Kidney capillary endothelial cell (primary cell): Measurements from ENCODE around the gene GRK5.
"Not testable (repeated sequence)": the region's sequence is repeated elsewhere in the genome, so short reads cannot be mapped to it uniquely, and the experiment has no call there.

ENCODE experiments used
- DNase-seq: peaks from one replicate; pipeline ENCODE4 v3.0.0-alpha.2; 2018; ENCODE audit warnings: low spot score

The GRK5 gene

DNA sequence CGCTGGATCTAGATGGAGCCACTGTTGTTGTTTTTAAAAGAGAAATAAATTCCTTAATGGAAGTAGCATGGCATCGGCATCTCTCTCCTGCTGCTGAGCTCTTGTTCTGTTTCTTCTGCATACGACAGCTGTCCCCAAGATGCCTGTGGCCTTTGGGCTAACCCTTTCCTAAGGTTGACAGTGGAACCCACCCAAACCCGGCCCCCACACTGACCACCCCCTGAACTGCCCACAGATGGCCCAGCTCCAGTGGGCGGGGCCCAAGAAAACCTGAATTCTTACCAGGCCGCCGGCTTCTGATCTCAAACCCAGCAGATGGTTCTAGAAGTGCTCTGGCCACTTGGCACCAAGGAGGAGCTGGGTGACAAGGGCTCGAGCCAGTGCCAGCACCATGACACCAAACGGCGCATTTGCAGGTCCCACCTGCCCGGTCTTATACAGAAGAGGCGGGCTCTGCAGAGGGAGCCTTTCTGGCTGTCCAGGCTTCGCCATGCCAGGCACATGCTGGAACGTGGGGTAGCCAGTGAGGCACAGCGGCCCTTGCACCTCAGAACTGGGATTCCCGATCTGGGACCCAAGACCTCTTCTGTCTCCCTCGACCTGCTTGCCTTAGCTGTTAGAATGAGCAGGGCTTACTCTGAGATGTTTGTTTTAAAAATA, 252.4 kb downstream of the GRK5 start:
- no peak for DNase-seq

DNA sequence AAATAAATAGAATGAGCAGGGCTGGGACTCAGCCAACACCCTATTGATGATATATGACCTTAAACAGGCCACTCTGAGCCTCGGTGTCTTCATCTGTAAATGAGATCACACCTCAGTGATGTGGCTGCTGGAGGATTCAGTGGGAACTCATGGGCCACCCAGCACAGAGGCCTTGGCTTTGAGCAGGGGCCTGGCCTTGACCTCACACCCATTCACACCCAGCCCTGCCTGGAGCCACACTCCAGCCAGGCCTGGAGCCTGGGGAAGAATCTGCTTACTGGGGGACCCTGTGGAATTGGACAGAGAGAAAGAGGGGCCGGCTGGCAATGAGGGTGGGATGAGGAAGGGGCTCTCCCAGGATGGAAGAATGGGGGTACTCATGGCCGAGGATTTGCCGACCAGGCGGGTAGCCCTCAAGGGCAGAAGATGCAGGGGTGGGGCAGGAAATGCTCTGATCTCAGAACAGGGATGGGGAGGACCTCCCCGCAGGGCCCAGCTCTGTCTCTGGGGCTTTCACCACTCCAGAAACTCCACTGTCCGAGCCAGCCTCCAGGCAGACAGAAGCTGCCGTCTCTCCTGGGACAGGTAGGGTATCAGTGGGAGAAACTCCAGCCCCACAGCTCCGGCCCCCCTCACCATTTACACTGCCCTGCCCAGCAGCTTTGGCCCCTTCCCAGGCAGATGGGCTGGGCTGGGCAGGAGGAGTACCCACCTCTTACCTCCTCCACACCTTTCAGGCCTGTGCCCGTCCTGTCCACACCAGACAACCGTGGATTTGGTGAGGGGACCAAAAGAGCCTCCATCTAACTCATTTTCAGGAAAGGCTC, 253.2 kb downstream of the GRK5 start:
- DNase-seq, result no peak

DNA sequence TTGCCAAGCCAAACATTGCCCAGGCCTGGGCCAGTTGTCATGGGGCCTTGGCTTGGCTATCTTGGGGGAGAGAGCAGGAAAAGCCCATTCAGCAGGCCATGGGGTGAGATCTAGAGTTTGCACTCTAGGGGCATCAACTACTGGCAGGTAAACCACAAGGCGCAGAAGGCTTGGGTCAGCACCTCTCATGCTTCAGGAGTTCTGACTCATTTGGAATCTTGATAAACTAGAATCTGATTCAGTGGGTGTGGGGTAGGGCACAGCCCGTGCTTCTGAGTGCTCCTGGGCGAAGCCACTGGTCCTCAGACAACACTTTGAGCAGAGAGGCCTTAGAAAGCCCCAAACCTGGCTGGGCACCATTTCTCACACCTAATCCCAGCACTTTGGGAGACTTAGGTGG, 254.0 kb downstream of the GRK5 start:
- no peak for DNase-seq

DNA sequence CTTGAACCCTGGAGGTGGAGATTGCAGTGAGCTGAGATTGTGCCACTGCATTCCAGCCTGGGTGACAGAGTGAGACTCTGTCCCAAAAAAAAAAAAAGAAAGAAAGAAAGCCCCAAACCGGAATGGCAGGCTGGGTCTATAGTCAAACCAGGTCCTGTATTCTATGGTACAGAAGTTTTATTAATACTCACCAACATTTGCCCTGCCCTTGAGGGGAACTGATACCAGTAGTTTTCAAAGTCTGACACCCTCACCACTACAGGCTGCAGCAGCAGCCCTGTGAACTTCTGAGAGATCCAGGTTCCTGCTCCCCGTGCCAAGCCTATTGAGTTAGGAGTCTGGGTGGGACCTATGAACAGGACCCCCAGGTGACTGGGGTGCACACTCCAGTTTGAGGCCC, 254.6 kb downstream of the GRK5 start:
- no peak for DNase-seq

DNA sequence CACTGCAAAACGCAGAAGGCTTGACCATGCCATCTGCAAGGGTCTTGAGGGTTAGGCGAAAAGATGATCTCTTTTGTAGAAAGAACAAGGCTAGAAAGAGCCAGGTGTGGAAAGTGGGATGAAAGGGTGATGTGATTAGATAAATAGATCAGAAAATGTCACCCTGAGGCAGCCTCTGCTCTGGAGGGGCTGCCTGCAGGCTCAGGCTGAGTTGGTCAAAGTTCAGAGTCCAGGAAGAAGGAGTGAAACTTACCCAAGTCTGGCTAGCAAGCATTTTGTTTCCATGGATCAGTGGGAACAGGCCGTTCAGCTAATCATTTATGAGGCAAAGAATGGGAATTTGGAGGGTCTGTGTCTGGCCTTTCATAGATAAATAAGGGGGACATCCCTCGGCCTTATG, 255.4 kb downstream of the GRK5 start:
- no peak for DNase-seq

DNA sequence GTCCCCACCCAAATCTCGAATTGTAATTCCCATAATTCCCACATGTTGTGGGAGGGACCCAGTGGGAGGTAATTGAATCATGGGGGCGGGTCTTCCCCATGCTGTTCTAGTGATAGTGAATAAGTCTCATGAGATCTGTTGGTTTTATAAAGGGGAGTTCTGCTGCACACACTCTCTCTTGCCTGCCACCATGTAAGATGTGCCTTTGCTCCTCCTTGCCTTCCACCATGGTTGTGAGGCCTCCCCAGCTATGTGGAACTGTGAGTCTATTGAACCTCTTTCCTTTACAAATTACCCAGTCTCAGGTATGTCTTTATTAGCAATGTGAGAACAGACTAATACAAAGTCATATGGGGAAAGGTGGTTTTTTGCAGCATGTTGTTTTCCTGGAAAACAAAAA, 255.8 kb downstream of the GRK5 start:
- not testable (repeated sequence) for DNase-seq

DNA sequence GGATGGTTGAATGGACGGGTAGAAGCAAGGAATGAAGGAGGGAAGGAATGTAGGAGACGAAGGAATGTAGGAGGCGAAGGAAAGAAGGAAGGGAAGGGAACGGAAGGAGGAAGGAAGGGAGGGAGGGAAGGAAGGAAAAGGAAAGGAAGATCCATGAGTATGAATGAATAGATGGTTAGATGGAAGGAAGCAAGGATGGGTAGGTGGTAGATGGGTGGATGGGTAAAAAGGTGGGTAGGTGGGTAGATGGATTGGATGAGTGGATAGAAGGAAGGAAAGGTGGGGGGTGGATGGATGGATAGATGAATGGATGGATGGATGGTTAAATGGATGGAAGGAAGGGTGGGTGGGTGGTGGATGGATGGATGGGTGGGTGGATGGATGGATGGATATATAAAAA, 257.7 kb downstream of the GRK5 start:
- no peak for DNase-seq

DNA sequence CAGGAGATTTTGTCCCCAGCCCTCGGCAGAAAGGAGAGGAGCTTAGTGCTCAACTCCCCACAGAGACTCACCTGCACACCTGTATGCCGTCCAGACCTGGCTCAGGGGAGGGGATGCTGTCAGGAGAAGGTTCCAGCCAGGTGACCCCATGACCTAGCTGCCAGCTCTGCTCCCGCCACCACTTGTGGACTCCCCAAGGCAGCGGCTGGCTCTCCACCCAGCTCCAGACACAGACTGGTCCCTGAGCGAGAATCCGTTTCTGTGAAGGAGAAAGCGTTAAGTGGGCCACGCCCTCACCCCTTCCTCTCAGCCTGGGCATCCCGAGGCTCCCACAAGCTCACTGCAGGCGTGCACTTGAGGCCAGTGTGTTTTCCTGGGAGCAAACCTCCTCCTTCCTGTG, 258.7 kb downstream of the GRK5 start:
- no peak for DNase-seq

DNA sequence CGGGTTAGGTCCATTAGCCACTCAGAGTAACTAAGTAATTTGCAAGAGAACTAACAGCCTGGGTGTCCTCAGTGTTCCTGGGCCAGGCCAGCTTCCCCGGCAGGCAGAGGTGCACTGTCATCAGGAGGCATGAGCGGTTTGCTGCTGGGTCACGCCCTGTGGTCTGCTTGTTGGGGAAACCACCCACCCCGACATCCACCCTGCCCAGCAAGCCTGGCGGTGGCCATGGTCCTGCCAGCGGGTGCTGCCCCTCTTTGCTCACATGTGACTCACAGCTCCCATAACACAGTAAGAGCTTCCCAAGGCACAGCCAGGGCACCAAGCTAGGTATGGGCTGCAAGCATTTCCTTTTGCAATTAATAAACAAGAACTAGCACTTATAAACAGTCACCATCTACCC, 259.3 kb downstream of the GRK5 start:
- no peak for DNase-seq

DNA sequence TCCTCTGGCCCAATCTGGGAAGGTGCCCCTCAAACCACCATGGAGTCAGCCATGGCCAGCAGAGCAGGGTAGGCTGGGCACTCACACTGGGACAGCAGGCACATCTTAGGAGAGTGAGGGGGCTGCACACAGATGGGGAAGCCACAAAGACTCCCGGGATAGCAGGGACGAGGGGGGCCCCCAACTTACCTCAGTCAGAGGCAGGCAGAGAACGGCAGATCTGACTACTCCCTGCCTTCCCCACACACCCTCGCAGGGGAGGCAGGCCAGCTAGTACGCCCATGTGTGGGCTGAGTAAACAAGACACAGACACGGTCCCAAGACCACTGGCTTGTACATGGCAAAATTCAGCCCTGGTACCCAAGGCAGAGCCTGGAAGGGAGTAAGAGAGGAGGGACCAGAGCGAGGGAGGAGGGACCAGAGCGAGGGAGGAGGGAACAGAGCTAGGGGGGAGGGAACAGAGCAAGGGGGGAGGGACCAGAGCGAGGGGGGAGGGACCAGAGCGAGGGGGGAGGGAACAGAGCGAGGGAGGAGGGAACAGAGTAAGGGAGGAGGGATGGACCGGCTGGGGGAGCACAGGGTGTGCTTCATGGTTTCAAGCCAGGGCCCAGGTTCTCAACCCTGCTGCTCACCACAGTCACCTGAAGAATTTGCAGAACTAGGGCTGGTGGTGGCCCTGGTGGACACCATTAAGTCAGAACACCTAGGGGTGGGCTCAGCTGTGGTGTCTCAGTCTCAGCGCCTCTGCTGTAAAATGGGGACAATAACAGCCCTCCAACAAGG, 261.4 kb downstream of the GRK5 start:
- DNase-seq, result no peak

DNA sequence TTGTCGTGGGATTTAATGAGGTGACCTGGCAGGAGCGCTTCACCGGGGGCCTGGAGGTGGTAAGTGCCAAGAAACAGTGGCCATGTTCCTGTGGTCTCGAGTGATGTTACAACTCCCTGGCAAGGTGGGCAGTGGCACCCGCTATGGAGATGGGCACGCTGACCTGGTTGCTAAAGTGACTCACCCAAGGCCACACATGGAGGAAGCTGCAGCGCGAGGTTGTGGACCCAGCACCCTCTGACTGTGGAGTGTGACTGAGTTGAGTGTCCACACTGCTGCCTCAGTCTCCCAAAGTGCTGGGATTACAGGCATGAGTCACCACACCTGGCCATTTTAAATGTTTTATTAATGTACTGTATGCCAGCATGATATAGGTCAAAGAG, 261.9 kb downstream of the GRK5 start:
- no peak for DNase-seq

DNA sequence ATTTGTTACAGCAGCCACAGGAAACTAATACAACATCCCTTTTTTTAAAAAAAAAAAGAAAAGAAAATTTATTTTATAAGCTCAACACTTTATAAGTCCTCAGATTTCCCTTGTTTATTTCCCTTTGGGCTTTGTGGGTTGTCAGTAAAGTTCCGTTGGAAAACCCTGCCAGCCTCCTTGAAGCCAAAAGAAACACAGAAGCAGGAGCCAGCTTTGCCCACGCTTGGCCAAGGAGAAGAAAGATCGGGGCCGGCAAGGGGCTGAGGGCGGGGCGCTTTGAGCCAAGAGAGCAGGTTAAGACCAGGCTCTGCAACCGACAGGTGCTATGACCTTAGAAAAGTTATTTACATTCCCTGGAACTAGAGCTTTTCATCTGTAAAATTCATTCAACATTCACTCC, 262.5 kb downstream of the GRK5 start:
- no peak for DNase-seq

DNA sequence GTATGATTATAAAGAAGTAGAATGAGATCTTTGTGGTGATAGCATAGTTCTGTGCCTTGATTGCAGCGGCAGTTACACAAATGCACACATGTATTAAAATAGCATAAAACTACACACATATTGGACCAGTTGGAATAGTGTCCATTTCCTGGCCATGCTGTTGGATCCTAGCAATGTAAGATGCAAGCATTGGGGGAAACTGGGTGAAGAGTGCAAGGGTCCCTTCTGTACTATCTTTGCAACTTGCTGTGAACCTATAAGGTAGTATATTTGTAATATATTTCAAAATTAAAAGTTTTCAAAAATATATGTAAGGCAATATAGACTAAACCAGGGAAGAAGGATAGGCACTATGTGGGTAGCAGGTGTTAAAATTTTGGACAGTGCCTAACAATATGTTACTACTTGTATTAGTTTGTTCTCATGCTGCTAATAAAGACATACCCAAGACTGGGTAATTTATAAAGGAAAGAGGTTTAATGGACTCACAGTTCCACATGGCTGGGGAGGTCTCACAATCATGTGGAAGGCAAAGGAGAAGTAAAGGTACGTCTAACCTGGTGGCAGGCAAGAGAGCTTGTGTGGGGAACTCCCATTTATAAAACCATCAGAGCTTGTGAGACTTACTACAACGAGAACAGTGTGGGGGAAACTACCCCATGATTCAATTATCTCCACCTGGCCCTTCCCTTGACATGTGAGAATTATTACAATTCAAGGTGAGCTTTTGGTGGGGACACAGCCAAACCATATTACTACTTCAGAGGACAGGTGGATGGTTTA, 263.7 kb downstream of the GRK5 start:
- DNase-seq, result no peak

DNA sequence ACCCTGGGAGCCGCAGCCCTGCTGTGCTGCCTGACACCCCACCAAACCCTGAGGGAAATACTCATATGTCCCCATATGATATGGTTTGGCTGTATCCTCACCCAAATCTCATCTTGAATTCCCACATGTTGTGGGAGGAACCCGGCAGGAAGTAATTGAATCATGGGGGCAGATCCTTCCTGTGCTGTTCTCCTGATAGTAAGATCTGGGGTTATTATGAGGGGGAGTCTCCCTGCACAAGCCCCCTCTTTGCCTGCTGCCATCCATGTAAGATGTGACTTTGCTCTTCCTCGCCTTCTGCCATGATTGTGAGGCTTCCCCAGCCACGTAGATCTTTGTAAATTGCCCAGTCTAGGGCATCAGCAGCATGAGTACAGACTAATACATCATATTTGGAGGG, 266.4 kb downstream of the GRK5 start:
- DNase-seq, result no peak

DNA sequence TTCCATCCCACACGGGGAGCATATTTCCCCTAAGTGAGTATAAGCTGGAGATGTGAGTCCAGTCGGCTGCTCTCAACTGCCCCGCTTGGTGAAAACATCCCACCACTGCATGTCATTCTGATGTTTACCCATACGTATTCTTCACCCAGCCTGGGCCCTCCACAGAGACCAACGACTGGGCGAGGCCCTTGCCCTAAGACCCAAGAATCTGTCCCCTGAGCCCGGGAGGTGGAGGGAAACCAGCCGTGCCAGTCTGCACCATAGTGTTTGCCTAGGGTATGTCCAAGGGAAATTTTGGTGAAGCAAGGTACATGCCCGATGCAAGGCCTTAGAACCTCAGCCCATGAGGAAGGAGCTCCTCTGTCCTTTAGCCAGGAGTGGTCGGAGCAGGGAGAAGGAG, 267.2 kb downstream of the GRK5 start:
- DNase-seq, result no peak

DNA sequence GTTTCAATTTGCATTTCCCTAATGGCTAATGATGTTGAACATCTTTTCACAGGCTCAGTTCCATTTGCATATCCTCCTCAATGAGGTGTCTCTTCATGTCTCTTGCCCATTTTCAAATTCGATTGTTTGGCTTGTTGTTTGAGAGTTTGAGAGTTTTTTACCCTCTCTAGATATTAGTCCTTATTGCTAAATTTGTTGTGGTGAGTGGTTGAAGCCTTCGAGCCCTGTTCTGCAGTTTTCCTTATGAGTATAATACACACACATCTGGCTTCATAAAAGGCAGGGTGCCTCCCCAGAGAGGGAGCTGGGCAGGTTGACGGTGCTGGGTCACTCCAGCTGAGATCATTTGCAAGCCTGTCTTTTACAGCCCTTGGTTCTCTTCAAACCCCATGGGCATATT, 270.1 kb downstream of the GRK5 start:
- no peak for DNase-seq

DNA sequence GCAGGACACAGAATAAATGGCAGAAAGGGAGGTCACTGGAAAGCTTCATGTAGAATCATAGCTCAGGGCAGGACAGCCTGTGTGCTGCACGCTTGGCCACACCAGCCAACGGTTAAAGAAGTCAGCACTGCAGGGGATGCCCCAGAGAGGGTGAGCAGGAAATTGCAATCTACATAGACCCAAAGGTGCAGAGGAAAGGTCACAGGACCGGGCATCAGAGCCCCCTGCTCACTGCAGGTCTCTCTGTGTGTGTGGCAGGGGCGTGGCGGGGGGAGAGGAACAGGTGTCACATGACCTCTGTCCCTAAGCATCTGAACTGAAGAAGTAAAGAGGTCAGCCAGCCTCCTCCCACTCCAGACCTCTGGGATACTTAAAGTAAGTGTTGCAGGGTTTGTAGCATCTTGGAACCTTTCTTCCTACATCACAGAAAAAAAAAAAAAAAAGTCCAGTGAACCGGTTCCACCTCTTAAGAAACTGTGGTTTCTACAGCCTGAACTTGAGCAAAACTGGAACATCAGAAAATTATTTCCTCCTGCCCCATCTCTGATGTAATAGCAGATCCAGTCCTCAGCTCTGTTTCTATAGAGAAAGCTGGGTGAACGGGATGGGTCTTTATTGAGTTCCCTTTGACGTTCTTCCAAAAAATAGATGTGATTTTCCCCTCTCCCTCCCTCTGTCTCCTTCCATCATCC, 270.9 kb downstream of the GRK5 start:
- no peak for DNase-seq

DNA sequence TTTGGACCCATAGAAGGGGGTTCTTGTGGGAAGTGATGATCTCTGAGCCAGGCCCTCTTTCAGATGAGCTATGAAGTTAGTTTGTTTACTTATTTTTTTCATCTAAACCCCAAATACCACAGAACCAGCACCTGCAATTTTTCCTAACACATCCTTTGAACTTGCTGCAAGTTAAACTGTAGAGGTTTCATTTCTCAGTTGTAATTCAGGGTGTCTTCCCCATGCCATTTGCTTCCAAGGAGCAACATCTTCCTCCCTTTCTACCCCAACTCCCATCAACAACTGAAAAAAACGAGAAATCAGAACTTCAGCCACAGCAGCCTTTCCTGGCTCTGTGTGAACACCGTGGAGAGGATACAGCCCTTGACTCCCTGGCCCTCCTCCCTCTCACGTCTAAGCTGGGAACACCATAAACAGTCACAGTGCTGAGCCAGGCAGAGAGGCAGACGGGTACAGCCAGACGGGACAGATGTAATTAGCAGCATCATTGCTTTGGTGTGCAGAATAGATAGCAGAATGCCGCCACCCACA, 271.5 kb downstream of the GRK5 start:
- DNase-seq, result no peak

DNA sequence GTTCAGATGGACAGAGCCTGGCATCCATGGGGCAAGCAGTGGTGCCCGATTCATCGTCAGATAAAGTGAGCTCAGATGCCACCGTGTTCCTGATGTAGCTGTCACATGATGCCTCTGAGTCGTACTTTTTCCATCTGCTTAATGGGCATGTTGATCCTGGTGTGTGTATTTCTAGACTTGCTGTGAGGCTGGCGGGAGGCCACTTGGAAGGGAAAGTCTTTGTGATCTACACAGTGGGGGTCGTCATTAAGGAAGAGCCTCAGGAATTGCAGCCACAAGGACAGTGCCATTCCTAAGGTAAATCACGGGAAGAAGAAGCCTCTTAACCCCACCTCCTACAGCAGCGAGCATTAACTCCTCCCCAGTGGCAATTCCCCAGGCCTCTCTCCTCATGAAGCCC, 272.2 kb downstream of the GRK5 start:
- no peak for DNase-seq

DNA sequence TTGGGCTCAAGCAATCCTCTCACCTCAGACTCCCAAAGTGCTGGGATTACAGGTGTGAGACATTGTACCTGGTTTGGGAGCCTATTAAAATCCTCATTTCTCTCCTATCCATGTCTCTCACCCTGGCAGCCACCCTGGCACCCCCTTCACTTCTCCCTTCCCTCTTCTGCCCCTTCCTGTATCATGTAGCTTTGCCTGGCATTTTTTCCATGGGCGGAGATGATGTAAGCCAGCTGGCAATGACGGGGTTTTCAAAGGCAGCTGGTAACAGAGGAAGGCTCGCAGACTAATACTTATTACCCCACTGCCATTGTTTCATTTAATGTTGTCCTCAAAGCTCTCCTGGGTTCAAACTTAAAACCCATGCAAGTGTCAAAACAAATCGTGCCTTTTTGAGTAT, 273.3 kb downstream of the GRK5 start:
- no peak for DNase-seq

DNA sequence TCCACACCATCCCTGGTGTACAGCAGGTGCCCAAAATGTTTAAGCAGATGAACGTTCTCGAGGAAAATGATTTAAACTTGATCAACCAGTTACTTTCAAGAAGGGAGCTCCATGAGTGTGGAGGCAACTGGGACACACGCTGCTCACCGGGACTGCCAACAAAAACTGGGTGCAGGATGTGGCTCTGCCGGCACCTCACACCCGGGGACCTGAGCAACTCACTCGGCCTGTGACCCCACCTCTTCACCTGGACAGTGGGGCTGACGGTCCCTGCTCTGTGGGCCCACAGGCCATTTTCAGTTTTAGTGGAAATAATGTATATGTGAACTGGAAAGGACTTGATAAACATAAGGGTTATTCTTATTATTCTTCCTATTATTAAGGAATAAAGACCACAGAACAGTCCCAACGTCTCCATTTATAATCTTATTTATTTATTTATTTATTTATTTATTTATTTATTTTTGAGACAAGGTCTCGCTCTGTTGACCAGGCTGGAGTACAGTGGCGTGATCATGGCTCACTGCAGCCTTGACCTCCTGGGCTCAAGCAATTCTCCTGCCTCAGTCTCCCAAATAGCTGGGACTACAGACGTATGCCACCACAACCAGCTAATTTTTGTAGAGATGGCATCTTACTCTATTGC, 274.5 kb downstream of the GRK5 start:
- no peak for DNase-seq
